ENCODE results near the gene ADA.

- TF ChIP-seq EZH2phosphoT487 (IDR thresholded peaks at IDR 0.05; ENCODE audit: low read length) (no peak), EZH2 (optimal IDR thresholded peaks at IDR 0.05; ENCODE audit: low read depth, low read length) (no peak)
- TF ChIP-seq, protein P1, sequence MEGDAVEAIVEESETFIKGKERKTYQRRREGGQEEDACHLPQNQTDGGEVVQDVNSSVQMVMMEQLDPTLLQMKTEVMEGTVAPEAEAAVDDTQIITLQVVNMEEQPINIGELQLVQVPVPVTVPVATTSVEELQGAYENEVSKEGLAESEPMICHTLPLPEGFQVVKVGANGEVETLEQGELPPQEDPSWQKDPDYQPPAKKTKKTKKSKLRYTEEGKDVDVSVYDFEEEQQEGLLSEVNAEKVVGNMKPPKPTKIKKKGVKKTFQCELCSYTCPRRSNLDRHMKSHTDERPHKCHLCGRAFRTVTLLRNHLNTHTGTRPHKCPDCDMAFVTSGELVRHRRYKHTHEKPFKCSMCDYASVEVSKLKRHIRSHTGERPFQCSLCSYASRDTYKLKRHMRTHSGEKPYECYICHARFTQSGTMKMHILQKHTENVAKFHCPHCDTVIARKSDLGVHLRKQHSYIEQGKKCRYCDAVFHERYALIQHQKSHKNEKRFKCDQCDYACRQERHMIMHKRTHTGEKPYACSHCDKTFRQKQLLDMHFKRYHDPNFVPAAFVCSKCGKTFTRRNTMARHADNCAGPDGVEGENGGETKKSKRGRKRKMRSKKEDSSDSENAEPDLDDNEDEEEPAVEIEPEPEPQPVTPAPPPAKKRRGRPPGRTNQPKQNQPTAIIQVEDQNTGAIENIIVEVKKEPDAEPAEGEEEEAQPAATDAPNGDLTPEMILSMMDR (IDR thresholded peaks at IDR 0.05; ENCODE audit: low read length) = no peak
These were observed 40.2 kb upstream of the ADA start for GRCh38 chr20:44691424-44692423.
